Fibroblast of skin of right biceps (primary cell): ENCODE data around the gene PCMT1.
"Not testable (repeated sequence)": the region's sequence is repeated elsewhere in the genome, so short reads cannot be mapped to it uniquely, and the experiment has no call there.

Experiments
- DNase-seq: peaks from one replicate; pipeline ENCODE4 v3.0.0-alpha.2; 2013

The PCMT1 gene

DNA sequence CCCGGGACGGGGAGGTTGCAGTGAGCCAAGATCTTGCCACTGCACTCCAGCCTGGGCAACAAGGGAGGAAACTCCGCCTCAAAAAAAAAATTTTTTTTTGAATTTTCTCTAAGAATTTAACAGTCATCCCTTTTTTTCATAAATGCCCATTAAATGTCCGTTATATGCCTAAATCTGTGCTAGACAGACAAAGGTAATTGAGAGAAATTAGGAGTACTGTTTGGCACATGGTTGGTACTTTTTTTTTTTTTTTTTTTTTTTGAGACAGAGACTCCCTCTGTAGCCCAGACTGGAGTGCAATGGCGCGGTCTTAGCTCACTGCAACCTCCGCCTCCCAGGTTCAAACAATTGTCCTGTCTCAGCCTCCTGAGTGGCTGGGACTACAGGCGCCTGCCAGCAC is 1.7 kb downstream of the PCMT1 start:
- DNase-seq: no peak

DNA sequence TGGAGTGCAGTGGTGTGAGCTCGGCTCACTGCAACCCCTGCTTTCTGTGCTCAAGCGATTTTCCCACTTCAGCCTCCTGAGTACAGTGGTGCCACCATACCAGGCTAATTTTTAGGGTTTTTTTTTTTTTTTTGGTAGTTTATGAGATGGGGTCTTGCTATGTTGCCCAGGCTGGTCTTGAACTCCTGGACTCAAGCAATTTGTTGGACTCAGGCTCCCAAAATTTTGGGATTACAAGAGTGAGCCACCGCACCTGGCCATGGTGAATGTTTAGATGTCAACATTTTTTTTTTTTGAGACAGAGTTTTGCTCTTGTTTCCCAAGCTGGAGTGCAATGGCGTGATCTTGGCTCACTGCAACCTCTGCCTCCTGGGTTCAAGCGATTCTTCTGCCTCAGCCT is 2.4 kb downstream of the PCMT1 start:
- not testable (repeated sequence) for DNase-seq

DNA sequence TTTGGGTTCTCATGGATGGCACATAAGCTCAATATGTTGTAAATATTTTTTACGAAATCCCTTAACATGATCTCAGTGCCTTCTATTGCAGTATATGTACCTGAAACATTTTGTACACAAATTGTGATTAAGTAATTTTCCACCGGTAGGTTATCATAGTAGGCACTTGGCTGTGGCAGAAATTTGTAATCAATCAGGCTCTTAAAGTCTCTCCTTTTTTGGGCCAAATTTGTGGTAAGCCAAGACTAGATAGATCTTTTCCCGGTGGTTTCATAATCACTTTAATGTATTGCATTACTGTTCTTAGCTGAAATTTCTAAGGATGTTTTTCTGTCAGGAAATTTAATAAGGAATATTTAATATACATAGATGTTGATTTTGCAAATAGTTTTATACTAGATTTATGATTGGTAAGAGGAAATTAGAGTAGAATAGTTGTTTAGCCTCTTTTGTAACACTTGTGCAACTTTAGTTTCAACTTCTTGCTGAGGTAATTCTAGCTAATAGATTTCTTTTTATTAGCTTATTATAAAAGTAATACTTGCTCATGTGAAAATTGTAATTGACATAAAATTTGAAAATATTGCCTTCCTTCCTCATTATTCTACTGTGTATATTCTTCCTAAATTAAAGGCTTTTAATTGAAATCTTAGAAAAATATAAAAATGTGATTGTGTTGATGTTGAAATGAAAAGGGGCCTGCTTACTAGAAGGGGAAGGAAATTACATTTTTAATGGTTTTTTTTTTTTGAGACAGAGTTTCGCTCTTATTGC is 3.2 kb downstream of the PCMT1 start:
- DNase-seq: no peak

DNA sequence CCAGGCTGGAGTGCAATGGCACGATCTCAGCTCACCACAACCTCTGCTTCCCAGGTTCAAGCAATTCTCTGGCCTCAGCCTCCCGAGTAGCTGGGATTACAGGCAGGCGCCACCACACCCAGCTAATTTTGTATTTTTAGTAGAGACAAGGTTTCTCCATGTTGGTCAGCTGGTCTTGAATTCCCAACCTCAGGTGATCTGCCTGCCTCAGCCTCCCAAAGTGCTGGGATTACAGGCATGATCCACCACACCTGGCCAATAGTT is 3.8 kb downstream of the PCMT1 start:
- not testable (repeated sequence) for DNase-seq

DNA sequence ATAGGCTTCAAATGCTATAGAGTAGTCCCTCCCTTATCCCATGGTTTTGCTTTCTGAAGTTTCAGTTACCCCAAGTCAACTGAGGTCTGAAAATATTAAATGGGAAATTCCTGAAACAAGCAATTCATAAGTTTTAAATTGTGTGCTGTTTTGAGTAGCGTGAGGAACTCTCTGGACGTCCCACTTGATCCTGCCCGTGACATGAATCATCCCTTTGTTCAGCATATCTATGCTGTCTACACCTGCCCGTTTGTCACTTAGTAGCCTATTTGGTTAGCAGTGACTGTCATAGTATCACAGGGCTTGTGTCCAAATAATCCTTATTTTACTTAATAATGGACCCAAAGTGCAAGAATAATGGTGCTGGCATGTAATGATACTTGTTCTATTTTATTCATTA is 5.0 kb downstream of the PCMT1 start:
- no peak for DNase-seq

DNA sequence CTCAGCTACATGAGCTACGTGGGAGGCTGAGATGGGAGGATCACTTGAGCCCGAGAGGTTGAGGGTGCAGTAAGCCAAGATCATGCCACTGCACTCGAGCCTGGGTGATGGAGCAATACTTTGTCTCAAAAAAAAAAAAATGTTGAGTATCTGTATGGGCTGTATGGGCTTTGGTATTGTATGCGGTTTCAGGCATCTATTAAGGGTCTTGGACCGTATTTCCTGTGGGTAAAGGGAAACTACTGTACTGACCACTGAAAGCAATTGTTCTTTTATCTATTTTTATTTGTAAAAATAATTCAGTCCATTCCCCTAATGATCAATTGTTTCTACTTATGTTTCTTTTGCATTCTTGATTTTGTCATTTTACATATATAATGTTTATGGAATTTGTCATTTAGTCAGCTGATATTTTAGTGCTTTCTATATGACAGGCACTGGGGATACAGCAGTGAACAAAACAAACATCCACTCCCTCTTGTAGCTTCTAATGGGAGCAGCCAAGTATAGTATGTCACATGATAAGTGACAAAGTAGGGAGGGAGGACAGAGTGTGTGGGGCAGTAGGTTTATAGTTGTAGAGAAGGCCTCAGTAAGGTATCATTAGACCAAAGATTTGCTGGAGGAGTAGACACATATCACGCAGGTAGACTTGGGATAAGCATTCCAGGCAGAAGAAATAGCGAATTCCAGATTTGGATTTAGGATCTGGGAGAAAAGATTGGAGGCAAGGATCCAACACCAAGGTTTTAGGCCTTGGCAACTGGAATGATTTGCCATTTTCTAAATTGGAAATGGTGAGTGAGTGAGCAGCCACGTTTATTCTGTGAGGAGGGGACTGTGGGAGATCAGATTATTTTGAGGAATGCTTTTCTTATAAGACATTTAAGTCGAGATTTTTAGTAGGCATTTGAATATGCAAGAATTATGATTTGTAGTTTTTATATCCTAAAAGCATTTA is 6.0 kb downstream of the PCMT1 start:
- no peak for DNase-seq

DNA sequence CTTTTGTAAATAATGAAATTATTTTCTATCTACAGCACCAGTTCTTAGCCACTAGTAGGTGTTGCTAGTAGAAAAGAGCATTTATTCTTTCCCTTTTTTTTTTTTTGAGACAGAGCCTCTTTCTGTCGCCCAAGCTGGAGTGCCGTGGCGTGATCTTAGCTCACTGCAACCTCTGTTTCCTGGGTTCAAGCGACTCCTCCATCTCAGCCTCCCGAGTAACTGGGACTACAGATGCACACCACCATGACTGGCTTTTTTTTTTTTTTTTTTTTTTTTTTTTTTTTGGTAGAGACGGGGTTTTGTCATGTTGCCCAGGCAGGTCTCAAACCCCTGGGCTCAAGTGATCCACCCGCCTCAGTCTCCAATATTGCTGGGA is 6.7 kb downstream of the PCMT1 start:
- no peak for DNase-seq

DNA sequence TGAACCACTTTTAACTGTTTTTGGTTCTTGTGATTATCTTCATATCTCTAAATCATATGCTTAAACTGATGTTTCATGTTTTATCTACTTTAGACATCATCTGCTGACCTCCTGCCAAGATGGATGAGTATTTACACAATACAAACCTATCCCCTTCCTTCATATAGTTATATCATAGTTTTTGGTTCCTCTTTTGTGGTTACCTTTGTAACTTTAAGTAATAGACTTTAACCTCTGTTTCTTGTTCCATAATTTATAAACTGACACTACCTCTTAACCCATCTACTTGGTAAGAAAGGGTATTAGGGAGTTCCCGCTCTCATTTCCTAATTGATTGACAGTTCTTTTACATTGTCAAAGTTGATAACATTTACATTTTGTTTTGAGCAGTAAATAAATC is 11.9 kb downstream of the PCMT1 start:
- DNase-seq: no peak

DNA sequence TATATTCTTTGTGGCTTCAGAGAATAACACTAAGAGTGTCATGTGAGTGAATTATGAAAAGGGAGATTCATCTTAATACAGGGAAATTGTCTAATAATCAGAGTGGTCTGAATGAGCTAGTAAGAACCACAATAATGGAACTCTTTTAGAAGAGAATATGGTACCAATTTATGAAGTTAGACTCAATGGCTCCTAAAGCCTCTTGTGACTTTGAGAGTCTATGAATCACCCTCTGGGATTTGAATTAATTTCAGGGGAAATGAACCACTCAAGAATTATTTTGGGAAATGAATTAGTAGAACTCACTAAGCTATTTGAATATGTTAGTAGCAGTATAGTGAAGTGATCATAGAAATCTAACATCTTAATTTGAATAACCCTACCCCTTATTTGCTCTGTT is 14.3 kb downstream of the PCMT1 start:
- DNase-seq: peak; percentile 64

DNA sequence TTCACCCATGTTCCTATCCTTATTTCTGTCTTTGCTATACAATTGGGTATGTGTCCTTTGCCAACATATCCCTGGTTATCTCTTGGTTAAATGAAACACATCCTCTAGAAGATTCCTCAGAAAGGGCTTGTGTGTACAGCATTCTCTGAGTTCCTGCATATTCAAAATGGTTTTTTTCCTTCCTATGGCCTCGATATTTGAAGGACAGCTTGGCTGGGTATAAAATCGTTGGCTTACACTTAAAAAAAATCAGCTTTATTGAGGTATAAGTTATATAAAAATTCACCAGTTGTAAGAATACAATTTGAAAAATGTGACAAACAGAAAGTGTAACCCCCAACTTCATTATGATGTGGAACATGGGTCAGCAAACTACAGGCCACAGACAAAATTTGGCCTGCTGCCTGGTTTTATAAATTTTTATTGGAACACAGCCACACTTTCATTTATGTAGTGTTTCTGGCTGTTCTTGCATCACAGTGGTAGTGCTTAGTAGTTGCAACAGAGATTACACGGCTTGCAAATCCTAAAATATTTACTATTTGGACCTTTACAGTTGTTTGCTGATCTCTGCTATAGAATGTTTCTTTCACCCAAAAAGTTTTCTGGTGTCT is 16.7 kb downstream of the PCMT1 start:
- DNase-seq: peak; percentile 68

DNA sequence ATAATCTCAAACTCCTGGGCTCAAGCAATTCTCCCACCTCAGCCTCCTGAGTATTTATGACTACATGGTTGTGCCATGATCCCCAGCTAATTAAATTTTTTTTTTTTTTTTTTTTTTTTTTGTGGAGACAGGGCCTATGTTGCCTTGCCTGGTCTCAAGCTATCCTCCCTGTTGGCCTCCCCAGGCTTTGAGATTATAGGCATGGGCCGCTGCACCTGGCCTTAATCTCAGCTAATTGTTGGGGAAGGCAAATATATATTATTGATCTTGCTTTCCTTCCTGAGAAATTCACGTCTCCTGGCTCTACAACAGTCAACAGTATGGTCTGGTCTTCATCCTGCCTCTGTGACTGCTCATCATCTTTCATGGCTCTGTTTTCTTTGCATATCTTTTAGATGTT is 20.1 kb downstream of the PCMT1 start:
- DNase-seq: no peak

DNA sequence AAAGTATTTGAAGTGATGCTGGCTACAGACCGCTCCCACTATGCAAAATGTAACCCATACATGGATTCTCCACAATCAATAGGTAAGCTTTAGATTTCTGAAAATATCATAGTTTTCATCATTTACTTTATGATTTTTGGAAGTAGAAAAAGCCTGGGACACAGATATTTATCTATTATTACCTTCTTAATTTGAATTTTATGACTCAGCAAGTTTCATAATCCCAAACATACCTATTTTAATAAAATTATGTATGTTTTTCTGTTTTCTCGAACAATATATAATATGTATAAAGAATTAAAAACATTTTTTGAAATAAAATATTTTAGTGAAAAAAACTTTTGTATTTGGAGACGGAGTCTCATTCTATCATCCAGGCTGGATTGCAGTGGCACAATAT is 21.6 kb downstream of the PCMT1 start:
- DNase-seq: no peak

DNA sequence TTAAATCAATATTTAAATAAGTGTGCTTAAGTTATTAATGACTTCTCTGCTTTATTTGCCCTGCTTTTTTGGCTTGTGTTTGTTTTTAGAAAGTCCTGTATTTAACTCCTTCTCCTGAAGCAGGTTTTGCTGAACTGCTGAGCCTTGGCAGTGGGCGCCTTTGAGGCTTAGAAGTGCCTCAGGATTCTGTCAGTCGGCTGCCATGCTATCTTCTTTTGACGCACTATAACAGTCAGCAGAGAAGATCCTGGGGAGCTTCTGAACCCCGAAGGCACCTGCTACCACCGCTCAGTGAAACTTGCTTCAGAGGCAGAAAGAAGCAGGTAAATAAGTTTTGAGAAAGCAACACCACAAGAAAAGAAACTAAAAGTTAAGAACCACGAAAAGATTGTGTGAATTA is 22.4 kb downstream of the PCMT1 start:
- no peak for DNase-seq

DNA sequence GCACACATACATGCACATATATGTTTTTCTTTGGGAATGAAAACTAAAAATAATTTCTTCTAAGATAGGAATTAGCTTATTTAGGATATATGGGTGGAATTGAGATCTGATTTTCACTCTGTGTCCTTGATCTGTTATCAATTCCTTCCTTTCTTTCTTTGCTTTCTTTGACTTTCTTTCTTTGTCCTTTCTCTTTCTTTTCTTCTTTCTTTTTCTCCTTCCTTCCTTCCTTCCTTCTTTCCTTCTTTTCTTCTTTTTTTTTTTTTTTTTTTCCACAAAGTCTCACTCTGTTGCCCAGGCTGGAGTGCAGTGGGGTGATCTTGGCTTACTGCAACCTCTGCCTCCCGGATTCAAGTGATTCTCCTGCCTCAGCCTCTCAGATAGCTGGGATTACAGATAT is 28.1 kb downstream of the PCMT1 start:
- DNase-seq: no peak

DNA sequence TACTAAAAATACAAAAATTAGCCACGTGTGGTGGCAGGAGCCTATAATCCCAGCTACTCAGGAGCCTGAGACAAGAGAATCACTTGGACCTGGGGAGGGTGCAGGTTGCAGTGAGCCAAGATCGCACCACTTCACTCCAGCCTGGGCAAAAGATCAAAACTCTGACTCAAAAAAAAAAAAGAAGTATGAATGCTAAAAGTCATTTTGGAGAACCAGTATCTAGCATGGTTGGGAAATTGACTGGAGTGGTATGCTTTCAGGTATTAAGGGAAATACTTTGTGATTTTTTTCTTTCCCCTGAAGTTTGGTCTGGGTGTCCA is 30.1 kb downstream of the PCMT1 start:
- DNase-seq: no peak

DNA sequence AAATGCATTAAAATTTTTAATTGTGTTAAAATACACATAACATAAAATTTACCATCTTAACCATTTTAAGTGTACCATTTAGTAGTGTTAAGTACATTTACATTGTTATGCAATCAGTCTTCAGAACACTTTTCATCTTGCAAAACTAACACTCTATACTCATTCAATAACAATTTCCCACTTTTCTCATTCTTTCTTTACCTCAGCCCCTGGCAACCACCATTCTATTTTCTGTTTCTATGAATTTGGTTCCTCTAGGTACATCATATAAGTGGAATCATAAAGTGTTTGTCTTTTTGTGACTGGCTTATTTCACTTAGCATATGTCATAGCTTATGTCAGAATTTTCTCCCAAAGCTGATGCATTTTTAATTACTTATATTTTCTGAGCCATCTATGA is 32.2 kb downstream of the PCMT1 start:
- no peak for DNase-seq

DNA sequence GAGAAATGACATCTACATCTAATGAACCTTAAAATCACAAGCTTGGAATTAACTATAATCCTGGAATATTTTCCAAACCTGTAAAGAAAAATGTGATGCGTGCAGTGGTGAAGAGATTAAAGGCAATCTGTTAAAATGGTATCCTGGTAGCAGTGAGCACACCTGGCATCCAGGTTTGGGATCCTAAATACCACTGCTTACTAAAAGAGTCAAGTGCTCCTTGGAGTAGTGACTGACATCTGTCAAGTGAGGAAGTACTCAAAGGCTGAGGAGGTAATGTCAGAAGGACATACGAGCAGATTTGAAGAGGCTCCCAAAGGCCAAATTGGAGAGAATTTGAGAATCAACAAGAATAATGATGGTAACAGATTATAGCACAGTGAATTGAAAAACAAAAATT is 32.8 kb downstream of the PCMT1 start:
- no peak for DNase-seq

DNA sequence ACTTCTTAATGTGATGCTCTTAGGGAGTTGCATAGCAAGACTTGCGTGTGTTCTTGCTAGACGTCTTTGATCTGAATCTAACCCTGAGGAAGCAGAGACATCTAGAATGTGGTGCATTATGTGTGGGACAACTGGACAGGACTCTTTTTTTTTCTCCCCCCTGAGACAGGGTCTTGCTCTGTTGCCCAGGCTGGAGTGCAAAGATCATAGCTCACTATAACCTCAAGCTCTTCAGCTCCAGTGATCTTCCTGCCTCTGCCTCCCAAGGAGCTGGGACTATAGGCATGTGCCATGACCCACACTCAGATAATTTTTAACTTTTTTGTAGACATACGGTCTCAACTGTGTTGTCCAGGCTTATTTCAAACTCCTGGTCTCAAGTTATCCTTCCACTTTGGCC is 34.0 kb downstream of the PCMT1 start:
- no peak for DNase-seq

DNA sequence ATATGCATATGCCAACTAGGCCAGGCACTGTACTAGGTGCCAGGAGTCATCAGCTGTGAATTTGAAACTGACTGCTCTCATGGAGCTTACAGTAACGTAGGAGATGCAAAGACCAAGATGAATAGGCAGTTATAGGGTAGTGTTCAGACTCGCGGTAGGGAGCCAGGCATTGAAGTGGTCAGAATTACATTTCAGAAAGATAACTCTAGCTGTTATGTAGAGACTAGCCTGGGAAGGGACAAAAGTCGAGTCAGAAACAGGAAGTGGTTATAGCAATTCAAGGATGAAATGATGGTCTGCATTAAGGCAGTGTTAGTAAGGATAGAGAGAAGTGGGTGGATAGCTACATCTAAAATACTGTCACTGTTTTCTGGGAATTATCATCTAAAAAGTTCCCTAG is 56.6 kb downstream of the PCMT1 start:
- DNase-seq: peak; percentile 13

DNA sequence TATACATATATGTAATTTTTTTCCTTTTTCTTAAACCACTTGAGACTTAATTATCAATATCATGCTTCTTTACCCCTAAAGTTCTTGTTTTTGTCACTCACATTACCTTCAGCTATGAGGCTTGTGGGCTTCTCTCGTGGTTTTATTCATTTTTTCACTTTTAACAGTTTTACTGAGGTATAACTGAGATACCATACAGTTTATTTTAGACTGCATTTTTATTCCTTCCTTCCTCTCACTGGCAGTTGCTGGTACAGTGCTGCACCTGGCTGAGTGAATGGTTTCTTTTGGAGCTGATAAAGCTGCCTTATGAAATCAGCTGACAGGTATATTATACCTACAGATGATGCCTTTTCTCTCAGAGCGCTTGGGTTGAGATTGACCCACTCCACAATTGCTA is 60.3 kb downstream of the PCMT1 start:
- no peak for DNase-seq

DNA sequence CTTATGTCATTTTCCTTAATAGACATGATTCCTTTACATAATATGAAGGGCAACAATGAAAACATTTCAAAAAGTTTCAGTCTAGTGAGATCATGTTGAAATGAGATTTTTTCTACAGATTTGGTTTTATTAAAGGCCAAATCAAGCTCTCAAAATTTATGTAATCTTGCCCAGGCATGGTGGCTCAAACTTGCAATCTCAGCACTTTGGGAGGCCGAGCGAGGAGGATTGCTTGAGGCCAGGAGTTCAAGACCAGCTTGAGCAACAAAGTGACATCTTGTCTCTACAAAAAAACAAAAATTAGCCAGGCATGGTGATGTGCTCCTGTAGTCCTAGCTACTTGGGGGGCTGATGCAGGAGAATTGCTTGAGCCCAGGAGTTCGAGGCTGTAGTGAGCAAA is 63.8 kb downstream of the PCMT1 start:
- DNase-seq: no peak

DNA sequence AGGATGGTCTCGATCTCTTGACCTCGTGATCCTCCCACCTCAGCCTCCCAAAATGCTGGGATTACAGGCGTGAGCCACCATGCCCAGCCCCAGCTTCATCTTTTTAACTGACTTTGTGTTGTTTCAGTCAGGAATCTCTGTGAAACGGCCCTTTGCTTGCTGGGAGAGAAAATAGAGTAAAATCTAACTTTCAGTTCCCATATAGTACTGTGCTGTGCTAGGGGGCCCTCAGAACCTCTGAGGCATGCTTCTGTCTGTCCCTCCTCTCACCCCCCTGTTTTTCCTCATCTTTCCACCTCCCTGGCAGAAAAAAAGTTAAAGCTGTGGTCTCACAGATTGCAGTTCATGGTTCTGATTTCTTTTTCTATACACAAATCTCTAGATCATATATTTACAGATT is 66.2 kb downstream of the PCMT1 start:
- DNase-seq: no peak

DNA sequence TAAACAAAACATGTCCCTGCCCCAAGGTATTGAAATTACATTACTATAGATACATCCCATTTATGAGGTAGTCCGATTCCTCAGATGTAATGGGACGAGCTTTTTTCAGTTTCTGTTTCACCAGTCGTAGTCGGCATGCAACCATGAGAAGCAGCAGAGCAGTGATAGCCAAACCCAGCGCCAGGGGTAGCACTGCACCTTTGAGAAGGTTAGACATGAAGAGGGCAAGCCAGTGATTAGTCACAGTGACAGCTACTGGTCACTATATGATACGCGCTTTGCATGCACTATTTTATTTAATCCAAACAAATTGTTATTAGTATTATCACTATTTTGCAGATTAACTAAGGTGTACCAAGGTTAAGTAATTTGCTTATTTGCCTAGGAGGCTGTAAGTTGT is 71.0 kb downstream of the PCMT1 start:
- no peak for DNase-seq

DNA sequence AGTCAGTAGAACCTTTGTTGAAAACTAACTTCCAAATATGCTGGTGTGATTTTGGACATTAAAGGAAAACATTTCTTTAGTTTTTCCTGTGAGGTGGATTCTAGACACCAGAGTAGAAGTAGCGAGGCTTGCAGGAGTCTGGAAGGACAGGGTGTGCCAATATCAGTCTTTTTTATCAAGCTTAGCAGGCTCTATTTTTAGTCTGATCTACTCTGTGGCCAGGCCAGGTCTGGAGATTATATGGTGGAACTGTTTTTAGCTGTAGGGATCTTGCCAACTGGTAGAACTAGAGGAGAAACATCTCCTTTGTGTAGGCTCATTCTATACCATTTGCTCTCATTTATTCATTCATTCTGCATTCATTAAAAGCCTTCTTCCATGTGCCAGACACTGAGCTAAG is 72.0 kb downstream of the PCMT1 start:
- no peak for DNase-seq
